ENCODE measurements around the gene KDM6B.

GRCh38 chr17:7825206-7825990, 8.6 kb upstream of the KDM6B start:
- TF ChIP-seq PAX5 (IDR thresholded peaks at IDR 0.05; ENCODE audit: insufficient read depth, low read length, severe bottlenecking) (no peak), TAF1 (IDR thresholded peaks at IDR 0.05; ENCODE audit: low read depth, low read length) (no peak), POLR2A (IDR thresholded peaks at IDR 0.05; ENCODE audit: low read depth, low read length) (no peak), POLR2AphosphoS5 (IDR thresholded peaks at IDR 0.05; ENCODE audit: low read depth, low read length) (no peak), SPI1 (IDR thresholded peaks at IDR 0.05; ENCODE audit: low read depth, low read length) (no peak)
